ENCODE data around the gene TBC1D7.
"Not testable (repeated sequence)": the region's sequence is repeated elsewhere in the genome, so short reads cannot be mapped to it uniquely, and the experiment has no call there.

Gene TBC1D7

DNA sequence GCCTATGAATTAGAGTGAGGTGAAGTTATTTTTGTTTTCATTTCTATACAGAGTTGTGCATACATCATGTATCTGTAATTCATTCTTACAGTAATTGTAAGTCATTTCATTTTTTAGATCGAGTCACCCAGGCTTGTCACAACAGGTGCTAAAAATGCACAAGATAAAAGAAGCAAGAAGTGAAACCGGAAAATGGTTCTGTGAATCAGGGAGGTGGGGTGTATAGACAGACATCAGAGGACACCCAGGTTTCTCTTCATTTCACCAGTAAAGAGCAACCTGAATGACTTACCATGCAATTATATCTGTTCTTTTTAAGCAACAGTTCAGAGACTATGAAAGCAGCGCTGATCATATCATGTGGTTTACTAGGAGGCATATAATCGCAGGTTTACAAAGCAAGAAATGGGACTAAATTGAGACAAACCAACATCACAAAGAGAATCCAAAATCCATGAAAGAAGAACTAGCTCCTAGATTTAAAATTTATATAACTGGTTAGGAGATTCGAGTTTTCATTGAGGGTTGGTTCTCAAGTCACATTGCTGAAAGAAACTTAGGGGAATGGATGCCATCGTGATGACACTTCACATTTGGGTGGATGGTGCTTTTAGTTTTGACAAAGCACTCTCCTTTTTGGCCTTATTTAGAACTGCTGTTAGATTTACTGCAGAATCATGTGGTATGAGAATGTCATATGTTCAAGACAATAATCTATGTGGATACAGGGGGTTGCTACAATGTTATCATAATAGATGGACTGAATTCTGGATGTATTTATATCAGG is 27.9 kb upstream of the TBC1D7 start:
- DNase-seq, result peak; percentile 31

DNA sequence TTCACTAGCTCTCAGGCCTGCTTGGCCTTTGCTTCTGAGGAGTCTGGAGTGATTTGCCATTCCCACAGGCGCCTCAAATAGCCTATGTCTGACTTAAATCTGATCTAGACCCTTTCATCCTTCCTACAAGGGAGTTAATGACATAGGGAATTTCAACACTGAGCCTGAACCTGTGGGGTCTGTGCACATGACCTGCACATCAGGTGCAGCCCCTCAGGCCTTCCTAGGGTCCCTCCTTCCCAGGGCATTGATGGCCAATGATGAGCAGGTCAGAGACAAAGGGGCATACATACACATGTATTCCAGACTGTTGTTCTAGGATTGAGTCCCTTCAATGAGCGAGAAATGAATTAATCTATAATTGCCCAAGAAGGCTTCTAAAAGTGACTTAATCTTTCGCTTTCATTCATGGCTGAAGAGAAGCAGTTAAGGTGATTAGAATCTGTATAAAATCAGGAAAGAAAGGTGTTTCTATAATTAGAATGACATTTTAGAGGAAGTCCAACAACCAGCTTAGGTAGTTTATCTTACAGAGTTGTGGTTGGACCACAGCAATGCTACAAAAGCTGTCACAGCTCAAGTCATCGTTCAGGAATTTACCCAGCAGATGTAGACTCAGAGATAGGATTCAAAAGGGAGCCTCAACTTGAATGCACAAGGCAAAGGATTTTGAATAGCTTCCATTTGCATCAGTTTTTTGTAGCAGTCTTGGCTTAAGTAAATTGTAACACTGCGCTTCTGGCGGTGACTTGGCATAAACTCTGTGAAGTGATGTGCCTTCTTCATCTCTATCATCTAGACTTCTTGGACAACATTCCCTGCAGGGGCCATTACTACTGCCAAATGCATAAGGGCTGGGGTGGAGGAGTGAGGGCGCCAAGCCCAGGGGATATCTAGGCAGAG is 27.0 kb upstream of the TBC1D7 start:
- peak; percentile 95 for DNase-seq

- DNase-seq, result peak; percentile 79
These were observed 26.1 kb upstream of the TBC1D7 start for GRCh38 chr6:13354331-13355042.

DNA sequence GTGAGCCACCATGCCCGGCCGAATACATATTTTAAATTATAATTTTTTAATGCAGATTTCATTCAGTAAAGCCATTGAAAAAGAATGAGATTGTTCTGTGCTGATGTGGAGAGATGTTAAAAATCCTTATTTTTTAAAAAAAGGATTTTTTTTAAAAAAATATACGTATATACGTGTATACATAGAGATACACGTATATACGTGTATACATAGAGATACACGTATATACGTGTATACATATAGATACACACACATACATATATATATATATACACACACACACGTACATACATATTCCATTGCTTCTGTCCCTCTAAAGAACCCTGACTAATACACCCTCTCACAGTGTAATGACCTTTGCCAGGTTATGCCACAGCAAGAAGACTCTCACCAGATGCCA is 23.8 kb upstream of the TBC1D7 start:
- DNase-seq, result no peak

- DNase-seq, result no peak
These were observed 22.9 kb upstream of the TBC1D7 start for GRCh38 chr6:13351271-13351670.

DNA sequence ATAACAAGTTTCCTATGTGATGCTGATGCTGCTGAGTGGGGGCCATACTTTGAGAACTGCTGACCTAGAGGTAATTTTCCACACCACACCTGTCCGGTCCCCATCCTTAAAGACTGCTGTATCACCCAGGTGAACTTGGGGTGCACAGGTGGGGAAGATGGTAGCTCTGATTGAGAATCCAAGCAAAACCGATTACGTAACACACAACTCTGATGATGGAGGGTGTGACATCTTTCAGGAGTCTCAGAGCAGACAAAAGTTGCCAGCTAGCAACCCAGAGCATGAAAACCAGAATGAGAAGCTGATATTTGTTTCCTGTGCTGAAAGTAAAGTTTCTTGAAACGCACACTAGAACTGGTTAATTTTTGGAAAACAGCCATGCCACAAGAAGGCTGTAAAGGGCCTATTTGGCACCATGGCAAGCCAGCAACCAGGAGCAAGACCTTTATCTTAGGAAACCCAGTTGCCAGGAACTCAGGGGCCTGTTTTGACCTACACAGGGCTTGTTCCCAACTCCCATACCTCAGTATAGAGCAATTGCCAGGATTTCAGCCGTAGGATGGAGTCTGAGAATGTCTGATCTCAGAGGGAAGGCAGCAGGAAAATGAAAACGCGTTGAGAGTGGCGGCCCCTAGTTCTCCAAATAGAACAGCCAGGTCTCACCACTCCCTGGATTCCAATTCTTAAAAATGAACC is 21.6 kb upstream of the TBC1D7 start:
- DNase-seq, result no peak

DNA sequence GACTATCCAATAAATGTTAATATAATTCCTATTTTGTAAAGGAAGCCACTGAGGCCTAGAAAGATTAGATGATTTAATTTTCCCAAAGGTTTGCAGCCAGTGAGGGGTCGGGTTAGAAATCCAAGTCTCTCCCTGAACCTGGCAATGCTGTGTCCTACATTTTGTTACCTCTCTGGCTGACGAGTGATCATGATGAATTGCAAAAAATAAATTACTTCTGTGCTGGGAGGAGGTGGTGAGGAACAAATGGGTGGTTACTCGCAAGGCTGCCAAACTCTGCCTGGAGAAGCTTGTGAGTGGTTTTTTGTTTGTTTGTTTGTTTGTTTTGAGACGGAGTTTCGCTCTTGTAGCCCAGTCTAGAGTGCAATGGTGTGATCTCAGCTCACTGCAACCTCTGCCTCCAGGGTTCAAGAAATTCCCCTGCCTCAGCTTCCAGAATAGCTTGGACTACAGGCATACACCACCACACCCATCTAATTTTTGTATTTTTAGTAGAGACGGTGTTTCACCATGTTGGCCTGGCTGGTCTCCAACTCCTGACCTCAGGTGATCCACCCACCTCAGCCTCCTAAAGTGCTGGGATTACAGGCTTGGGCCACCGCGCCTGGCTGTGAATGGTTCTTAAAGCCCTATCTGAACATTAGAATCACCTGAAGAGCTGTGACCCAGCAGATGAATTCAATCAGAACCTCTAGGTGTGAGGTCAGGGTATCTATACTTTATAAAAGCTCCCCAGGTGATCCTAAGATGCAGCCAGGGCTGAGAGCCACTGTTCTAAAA is 20.2 kb upstream of the TBC1D7 start:
- no peak for DNase-seq

DNA sequence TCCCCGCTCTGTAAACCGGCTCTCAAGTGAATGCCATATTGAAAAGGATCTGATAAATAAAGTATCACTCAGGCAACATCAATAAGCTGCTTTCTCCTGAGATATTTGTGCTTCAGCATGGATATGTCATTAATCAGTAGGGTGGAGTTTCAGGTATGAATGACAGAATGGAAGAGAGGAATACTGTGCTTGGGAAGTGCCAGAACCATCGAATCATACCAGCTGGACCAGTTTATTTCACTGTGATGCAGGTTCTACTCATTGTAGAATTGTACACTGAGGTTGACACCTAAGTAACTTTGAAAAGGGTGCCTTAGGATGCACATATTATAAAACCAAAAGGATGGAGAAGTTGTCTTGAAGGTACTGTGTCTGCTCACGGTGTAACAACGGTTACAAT is 17.9 kb upstream of the TBC1D7 start:
- DNase-seq, result no peak

DNA sequence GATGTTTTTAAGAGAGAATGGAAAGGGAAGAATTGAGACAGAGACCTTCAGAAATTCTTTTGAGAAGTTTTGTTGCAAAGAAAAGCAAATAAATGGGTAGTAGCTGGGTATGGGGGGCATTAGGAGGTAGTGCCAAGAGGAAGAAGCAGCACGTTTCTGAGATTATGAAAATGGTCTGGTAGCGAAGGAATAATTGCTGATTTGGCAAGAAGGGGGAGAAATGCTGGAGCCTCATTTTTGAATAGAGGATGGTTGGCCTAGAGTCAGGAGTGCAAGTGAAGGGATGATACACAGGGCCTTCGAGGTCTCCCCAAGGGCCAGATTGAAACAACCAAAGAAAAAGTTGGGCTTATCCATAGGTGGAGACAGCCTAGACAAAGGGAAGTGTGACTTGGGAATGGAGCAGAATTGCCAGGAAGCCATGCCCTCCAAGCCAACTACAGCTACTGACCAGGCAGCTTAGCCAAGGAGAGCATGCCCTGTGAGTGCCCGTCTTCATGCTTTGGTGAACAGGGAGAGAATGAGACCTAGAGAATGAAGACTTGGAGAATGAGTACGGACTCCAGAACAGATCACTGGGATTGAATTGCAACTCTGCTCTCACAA is 14.2 kb upstream of the TBC1D7 start:
- no peak for DNase-seq

- no peak for DNase-seq
These were observed 11.7 kb upstream of the TBC1D7 start for GRCh38 chr6:13339863-13340630.

DNA sequence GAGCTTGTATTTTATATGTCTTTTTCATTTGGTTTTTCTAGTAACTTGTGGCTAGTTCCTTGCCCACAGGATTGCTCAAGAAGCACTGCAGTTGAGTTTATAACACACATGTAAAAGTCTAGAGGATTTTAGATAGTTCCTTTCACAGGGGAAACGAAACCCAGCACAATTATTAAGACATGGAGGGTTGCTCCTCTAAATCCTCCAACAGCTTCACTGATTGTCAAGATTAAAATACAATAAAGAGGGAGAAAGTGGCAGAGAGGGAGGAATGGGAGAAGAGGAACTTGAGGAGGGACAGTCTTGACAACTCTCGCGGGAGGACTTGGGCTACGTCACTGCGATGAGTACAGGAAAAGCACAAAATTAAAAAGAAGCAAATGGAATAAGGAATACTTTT is 9.7 kb upstream of the TBC1D7 start:
- no peak for DNase-seq

DNA sequence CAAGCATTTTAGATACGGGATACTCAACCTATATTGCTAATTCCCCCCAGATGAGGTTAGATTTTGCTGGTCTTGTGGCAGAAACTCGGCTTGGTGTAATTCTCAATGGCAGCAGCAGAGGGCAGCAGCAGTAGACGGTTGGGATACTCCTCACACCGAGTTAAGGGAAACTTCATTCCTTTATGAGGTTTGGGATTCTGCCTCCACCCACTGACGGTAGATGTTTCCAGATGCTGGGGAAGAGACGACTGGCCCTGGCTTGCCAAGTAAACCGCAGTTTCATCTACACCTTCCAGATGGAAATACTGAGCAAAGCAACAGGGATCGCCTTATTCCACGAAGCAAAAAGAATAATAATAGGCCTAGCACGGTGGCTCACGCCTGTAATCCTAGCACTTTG is 8.2 kb upstream of the TBC1D7 start:
- DNase-seq, result peak; percentile 86

GRCh38 chr6:13334953-13335352 is 6.6 kb upstream of the TBC1D7 start:
- no peak for DNase-seq

GRCh38 chr6:13332349-13332706 is 4.0 kb upstream of the TBC1D7 start:
- DNase-seq, result no peak

GRCh38 chr6:13331516-13332348 is 3.4 kb upstream of the TBC1D7 start:
- DNase-seq, result peak; percentile 14

GRCh38 chr6:13328875-13329183 is 492 bp upstream of the TBC1D7 start:
- no peak for DNase-seq

- DNase-seq, result no peak
These were observed 654 bp downstream of the TBC1D7 start for GRCh38 chr6:13327691-13328075.

- DNase-seq, result not testable (repeated sequence)
These were observed 2.2 kb downstream of the TBC1D7 start for GRCh38 chr6:13326031-13326586.

DNA sequence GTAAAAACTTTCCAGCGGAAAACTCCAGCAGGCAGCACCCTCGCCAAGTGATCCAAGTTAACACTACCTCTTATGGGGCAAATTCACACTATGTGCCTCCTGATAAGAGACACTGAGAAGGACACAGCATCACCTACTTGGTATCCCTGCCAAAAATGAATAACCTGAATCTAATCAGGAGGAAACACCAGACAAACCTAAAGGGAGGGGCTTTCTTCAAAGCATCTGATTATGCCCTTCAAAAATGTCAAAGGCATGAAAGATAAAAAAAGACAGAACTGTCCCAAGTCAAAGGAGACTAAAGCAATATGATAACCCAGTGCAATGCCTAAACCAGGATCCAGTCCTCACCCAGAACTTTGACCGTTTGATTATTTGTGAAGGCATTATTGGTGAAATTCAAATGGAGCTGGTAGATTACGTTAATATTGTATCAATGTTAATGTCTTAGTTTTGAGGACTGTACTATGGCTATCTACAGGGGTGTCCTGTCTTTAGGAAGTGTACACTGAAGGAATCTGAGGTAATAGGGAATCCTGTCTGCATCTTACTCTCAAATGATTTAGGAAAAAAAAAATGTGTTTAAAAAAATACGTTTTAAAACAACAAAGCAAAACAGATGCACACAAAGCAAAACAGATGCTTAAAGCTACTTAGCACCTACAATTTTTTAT is 8.3 kb downstream of the TBC1D7 start:
- DNase-seq, result no peak

Measured in fibroblast of skin of scalp (primary cell).